ENCODE measurements around the gene ANKRD13D.

Gene ANKRD13D

DNA sequence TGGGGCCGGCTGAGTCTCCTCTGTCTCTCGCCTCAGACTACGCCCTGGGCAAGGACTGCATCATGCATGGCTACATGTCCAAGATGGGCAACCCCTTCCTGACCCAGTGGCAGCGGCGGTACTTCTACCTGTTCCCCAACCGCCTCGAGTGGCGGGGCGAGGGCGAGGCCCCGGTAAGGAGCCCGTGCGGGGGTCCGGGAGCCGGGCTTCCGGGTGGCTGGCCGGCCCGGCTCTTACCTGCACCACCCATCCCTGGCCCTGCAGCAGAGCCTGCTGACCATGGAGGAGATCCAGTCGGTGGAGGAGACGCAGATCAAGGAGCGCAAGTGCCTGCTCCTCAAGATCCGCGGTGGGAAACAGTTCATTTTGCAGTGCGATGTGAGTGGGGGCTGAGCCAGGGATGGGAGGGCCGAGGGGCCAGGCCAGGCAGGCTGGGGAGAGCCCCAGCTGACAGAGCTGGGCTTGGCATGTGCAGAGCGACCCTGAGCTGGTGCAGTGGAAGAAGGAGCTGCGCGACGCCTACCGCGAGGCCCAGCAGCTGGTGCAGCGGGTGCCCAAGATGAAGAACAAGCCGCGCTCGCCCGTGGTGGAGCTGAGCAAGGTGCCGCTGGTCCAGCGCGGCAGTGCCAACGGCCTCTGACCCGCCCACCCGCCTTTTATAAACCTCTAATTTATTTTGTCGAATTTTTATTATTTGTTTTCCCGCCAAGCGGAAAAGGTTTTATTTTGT, 4.1 kb upstream of the ANKRD13D start:
- peaks cover 8% of the 10 kb centered on the region for H3K79me2 ChIP-seq (ENCODE audit: control insufficient read depth, insufficient read depth, low read length, poor library complexity)
- no peak overlapping the region for H3K18ac ChIP-seq (ENCODE audit: low read length)
- WGBS (ENCODE audit: extremely low coverage, insufficient coverage, insufficient read length) = no CpG with 5 or more reads among the region's 45 CpGs
- no peak overlapping the region for H4K8ac ChIP-seq (ENCODE audit: low read depth, low read length)
- H3K9me3 ChIP-seq (ENCODE audit: insufficient read depth, low read depth, low read length) = peaks cover 3% of the 10 kb centered on the region
- no peak overlapping the region for H4K12ac ChIP-seq (ENCODE audit: low read depth, low read length)
- peaks cover 13% of the 10 kb centered on the region for H3K79me1 ChIP-seq (ENCODE audit: low read length)
- no peak overlapping the region for H3K27ac ChIP-seq (ENCODE audit: low read depth, low read length)
- no peak overlapping the region for H3K4me3 ChIP-seq (ENCODE audit: low read depth, low read length)
- no peak overlapping the region for H3K23ac ChIP-seq (ENCODE audit: low read length)
- H3K9ac ChIP-seq (ENCODE audit: low read length) = no peak overlapping the region
- peaks cover 10 to 13% of the 10 kb centered on the region in 2 experiments for H3K4me1 ChIP-seq (ENCODE audit: control insufficient read depth in 1 of 2, insufficient read depth in 2 of 2, low read length in 2 of 2)
- H2AFZ ChIP-seq (ENCODE audit: insufficient read depth, low read length, poor library complexity) = no peak overlapping the region
- no peak overlapping the region for H3K4me2 ChIP-seq (ENCODE audit: low read length)
- no peak overlapping the region for H2AK5ac ChIP-seq (ENCODE audit: low read length)
- peaks cover 71% of the 10 kb centered on the region in 2 experiments for H3K36me3 ChIP-seq (ENCODE audit: control insufficient read depth in 1 of 2, insufficient read depth in 2 of 2, low read length in 2 of 2)
- no peak overlapping the region for H2BK120ac ChIP-seq (ENCODE audit: insufficient read depth, low read length, poor library complexity)
- H3K4ac ChIP-seq (ENCODE audit: low read depth, low read length) = no peak overlapping the region
- H2BK5ac ChIP-seq (ENCODE audit: low read depth, low read length, poor library complexity) = no peak overlapping the region
- H3K14ac ChIP-seq (ENCODE audit: low read length) = no peak overlapping the region
- no peak for DNase-seq
- H2BK12ac ChIP-seq (ENCODE audit: low read length) = no peak overlapping the region
- H3K27me3 ChIP-seq (ENCODE audit: insufficient read depth, low read length) = no peaks in the 10 kb centered on the region
- no peak overlapping the region for H4K91ac ChIP-seq (ENCODE audit: low read depth, low read length)

DNA sequence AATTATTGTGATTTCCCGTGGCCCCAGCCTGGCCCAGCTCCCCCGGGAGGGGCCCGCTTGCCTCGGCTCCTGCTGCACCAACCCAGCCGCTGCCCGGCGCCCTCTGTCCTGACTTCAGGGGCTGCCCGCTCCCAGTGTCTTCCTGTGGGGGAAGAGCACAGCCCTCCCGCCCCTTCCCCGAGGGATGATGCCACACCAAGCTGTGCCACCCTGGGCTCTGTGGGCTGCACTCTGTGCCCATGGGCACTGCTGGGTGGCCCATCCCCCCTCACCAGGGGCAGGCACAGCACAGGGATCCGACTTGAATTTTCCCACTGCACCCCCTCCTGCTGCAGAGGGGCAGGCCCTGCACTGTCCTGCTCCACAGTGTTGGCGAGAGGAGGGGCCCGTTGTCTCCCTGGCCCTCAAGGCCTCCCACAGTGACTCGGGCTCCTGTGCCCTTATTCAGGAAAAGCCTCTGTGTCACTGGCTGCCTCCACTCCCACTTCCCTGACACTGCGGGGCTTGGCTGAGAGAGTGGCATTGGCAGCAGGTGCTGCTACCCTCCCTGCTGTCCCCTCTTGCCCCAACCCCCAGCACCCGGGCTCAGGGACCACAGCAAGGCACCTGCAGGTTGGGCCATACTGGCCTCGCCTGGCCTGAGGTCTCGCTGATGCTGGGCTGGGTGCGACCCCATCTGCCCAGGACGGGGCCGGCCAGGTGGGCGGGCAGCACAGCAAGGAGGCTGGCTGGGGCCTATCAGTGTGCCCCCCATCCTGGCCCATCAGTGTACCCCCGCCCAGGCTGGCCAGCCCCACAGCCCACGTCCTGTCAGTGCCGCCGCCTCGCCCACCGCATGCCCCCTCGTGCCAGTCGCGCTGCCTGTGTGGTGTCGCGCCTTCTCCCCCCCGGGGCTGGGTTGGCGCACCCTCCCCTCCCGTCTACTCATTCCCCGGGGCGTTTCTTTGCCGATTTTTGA, 3.3 kb upstream of the ANKRD13D start:
- H3K79me1 ChIP-seq (ENCODE audit: low read length) = peaks cover 13% of the 10 kb centered on the region
- H4K12ac ChIP-seq (ENCODE audit: low read depth, low read length) = no peak overlapping the region
- H3K4ac ChIP-seq (ENCODE audit: low read depth, low read length) = no peak overlapping the region
- H2BK120ac ChIP-seq (ENCODE audit: insufficient read depth, low read length, poor library complexity) = no peak overlapping the region
- peaks cover 3% of the 10 kb centered on the region for H3K9me3 ChIP-seq (ENCODE audit: insufficient read depth, low read depth, low read length)
- H3K4me2 ChIP-seq (ENCODE audit: low read length) = no peak overlapping the region
- no peak overlapping the region for H3K14ac ChIP-seq (ENCODE audit: low read length)
- H3K18ac ChIP-seq (ENCODE audit: low read length) = no peak overlapping the region
- WGBS (ENCODE audit: extremely low coverage, insufficient coverage, insufficient read length) = no CpG with 5 or more reads among the region's 39 CpGs
- no peak overlapping the region for H4K8ac ChIP-seq (ENCODE audit: low read depth, low read length)
- peaks cover 69 to 70% of the 10 kb centered on the region in 2 experiments for H3K36me3 ChIP-seq (ENCODE audit: control insufficient read depth in 1 of 2, insufficient read depth in 2 of 2, low read length in 2 of 2)
- H3K4me1 ChIP-seq (ENCODE audit: control insufficient read depth in 1 of 2, insufficient read depth in 2 of 2, low read length in 2 of 2) = peaks cover 13 to 17% of the 10 kb centered on the region in 2 experiments
- DNase-seq = no peak
- H2BK12ac ChIP-seq (ENCODE audit: low read length) = no peak overlapping the region
- no peak overlapping the region for H3K4me3 ChIP-seq (ENCODE audit: low read depth, low read length)
- no peak overlapping the region for H4K91ac ChIP-seq (ENCODE audit: low read depth, low read length)
- H3K9ac ChIP-seq (ENCODE audit: low read length) = no peak overlapping the region
- peaks cover 10% of the 10 kb centered on the region for H3K79me2 ChIP-seq (ENCODE audit: control insufficient read depth, insufficient read depth, low read length, poor library complexity)
- H2AK5ac ChIP-seq (ENCODE audit: low read length) = no peak overlapping the region
- no peak overlapping the region for H3K27ac ChIP-seq (ENCODE audit: low read depth, low read length)
- no peaks in the 10 kb centered on the region for H3K27me3 ChIP-seq (ENCODE audit: insufficient read depth, low read length)
- H3K23ac ChIP-seq (ENCODE audit: low read length) = no peak overlapping the region
- no peak overlapping the region for H2BK5ac ChIP-seq (ENCODE audit: low read depth, low read length, poor library complexity)
- H2AFZ ChIP-seq (ENCODE audit: insufficient read depth, low read length, poor library complexity) = no peak overlapping the region

DNA sequence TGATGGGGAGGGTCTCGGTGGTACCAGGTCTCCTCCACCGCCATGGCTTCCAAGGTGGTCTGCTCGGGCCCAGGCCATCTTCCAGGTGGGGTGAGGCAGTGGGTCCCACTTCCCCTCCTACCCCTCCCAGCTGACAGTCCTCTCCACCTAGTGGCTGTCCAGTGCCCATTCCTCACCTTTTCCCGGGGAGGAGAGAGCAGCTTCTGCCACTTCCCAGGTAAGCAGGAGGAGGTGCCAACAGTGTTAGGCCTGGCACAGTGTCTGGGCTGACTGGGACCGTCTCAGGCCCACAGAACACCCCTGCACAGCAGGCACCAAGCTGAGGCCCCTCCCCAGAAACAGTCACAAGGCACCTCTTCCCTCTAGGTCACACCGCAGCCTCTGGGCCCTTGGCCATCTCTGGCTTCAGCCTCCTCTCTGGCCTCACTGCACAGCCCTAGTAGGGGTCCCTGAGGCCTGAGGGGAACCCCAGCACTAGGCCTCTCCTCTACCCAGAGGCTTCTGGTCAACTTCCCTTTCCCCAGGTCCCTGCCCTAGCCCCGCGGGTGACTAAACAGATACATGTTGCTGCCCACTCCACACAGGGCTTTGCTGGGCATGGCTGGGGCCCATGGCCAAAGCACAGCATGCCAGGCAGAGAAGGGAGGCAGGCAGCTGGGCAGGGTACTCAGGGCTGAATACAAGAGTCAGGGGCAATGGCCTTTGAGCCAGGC, 2.3 kb upstream of the ANKRD13D start:
- Histone ChIP-seq H4K12ac (ENCODE audit: low read depth, low read length) (no peak overlapping the region), H3K36me3 (ENCODE audit: control insufficient read depth in 1 of 2, insufficient read depth in 2 of 2, low read length in 2 of 2) (peaks cover 67 to 69% of the 10 kb centered on the region in 2 experiments), H3K4me2 (ENCODE audit: low read length) (no peak overlapping the region), H3K27me3 (ENCODE audit: insufficient read depth, low read length) (no peaks in the 10 kb centered on the region), H3K14ac (ENCODE audit: low read length) (no peak overlapping the region), H3K9ac (ENCODE audit: low read length) (no peak overlapping the region), H3K79me2 (ENCODE audit: control insufficient read depth, insufficient read depth, low read length, poor library complexity) (peaks cover 10% of the 10 kb centered on the region), H3K18ac (ENCODE audit: low read length) (no peak overlapping the region), H3K79me1 (ENCODE audit: low read length) (peaks cover 13% of the 10 kb centered on the region), H2BK120ac (ENCODE audit: insufficient read depth, low read length, poor library complexity) (no peak overlapping the region), H3K4ac (ENCODE audit: low read depth, low read length) (no peak overlapping the region), H3K23ac (ENCODE audit: low read length) (no peak overlapping the region), H2BK5ac (ENCODE audit: low read depth, low read length, poor library complexity) (no peak overlapping the region), H2BK12ac (ENCODE audit: low read length) (no peak overlapping the region), H3K4me3 (ENCODE audit: low read depth, low read length) (no peak overlapping the region), H3K9me3 (ENCODE audit: insufficient read depth, low read depth, low read length) (peaks cover 3% of the 10 kb centered on the region), H2AFZ (ENCODE audit: insufficient read depth, low read length, poor library complexity) (no peak overlapping the region), H3K4me1 (ENCODE audit: control insufficient read depth in 1 of 2, insufficient read depth in 2 of 2, low read length in 2 of 2) (peaks cover 13 to 17% of the 10 kb centered on the region in 2 experiments), H4K91ac (ENCODE audit: low read depth, low read length) (no peak overlapping the region), H2AK5ac (ENCODE audit: low read length) (no peak overlapping the region), H3K27ac (ENCODE audit: low read depth, low read length) (no peak overlapping the region), H4K8ac (ENCODE audit: low read depth, low read length) (no peak overlapping the region)
- no peak for DNase-seq
- no CpG with 5 or more reads among the region's 8 CpGs for WGBS (ENCODE audit: extremely low coverage, insufficient coverage, insufficient read length)
